ENCODE measurements around the gene OR10D3.
"Not testable (repeated sequence)": the region's sequence is repeated elsewhere in the genome, so short reads cannot be mapped to it uniquely, and the experiment has no call there.

The OR10D3 gene, protein sequence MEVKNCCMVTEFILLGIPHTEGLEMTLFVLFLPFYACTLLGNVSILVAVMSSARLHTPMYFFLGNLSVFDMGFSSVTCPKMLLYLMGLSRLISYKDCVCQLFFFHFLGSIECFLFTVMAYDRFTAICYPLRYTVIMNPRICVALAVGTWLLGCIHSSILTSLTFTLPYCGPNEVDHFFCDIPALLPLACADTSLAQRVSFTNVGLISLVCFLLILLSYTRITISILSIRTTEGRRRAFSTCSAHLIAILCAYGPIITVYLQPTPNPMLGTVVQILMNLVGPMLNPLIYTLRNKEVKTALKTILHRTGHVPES

DNA sequence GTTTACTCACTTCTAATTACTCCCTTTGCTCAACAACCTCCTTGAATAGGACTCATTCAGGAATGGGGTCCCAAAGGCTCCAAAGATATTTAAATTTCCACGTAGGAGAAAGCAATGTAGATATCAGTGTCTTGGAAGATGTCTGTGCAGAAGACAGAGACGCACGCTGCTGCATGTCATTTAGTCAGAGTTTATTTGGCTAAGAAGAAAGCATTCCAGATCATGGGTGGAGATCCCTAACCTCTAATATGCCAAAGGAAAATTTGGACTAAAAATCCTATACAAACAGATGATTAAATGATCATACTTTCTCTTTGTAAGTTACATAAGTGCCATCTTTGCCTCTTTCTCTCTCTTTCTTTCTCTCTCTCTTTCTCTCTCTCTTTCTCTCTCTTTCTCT lies at the start of gene OR10D3:
OR10D3 (plus strand) TSS at position 278 of the 400 bp plus-strand sequence. CDS start 1,925 bp downstream, outside the sequence.
- no peak for DNase-seq (ENCODE audit: low read depth in 2 of 2)

DNA sequence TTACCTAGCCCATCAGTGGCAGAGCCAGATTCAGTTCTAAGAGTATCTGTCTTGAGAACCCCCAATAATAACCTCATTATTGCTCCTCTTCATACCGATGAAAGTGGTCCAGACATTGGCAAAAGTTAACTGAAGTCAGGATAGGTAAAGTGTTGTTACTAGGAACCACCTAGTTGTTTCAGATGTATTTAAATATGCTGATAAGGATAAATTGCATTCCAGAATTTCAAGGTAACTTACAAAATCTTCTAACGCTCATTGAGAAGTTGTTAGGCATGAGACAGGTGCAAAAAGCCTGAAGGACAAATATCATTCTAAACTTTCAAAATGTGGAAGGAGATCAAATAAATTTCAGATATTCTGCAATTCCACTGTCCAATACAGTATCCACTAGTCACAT lies 40.1 kb upstream of the OR10D3 start:
- no peak for DNase-seq (ENCODE audit: low read depth in 2 of 2)

DNA sequence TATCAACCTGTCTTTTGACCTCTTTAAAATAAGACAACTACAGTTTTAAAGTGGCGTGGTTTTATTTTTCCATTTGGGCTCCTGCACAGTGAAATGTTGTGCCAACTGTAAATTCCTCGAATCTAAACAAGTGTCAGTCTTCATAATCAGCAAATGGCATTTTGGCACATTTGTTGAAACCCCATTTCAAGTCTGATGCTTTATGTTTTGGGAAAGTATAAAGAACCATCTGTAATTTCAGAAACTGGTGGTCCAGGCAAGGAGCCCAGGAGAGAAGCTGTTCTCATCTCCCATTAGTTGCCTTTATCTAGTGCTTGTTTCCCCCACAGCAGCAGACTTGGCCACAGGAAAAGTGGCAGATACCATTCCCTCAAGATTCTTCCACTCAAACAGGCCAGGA lies 35.2 kb upstream of the OR10D3 start:
- DNase-seq (ENCODE audit: low read depth in 2 of 2), result no peak

DNA sequence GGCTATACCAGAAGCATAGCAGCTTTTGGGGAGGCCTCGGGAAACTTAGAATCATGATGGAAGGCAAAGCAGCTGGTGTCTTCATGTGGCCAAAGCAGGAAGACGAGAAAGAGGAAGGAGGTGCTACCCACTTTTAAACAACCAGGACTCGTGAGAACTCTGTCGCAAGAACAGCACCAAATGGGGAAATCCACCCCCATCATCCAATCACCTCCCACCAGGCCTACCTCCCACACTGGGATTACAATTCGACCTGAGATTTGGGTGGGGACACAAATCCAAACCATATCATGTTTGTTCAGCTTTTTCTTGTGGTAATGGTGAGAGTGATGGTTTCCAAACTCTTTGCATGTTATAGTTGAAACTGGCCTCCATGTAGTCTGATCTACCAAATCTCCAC lies 32.5 kb upstream of the OR10D3 start:
- DNase-seq (ENCODE audit: low read depth in 2 of 2), result no peak

DNA sequence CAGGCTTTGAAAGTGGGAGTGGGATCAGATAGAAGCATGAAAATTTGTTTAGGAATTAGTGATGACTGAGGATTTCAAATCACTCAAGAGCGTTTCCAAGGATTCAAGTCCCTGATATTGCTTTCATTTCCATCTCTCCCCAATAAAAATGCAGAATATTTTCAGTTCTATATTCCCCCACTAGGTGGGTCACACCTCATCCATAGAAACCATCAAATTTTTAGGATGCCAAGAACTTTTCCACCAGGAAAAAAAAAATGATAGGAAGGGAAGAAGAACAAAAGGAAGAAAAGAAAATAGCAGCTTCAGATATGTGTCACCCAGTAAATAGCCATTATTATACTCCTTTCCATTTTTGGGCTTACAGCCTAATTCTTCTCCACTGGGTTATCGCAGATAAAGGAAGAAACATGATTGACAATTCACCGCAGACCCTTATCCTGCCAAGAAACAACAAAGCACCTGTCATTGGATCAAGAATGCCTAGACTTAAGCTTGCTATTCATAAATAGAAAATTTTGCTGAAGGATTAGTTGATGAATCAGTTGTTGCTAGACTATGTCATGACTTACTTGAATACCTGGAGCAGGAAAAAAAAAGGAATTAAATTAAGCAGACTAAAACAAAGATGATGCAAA lies 30.3 kb upstream of the OR10D3 start:
- DNase-seq (ENCODE audit: low read depth in 2 of 2), result no peak

DNA sequence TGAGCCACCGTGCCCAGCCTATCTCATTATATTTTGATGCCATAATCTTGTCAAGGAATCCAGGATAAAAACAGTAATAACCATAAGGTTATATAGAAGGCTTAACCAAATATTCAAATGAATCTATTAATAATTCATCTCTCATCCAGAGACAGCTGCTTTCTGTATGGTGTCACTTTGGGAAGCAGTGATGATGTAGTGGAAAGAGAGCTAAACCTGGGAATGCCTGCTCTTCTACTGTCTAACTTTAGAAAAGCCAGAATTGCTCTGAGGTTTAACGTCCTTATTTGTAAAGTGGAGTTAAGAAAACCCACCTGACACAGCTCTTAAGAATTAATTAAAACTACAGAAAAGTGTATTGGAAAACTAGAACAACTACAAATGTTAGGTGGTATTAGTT lies 29.3 kb upstream of the OR10D3 start:
- DNase-seq (ENCODE audit: low read depth in 2 of 2), result no peak

DNA sequence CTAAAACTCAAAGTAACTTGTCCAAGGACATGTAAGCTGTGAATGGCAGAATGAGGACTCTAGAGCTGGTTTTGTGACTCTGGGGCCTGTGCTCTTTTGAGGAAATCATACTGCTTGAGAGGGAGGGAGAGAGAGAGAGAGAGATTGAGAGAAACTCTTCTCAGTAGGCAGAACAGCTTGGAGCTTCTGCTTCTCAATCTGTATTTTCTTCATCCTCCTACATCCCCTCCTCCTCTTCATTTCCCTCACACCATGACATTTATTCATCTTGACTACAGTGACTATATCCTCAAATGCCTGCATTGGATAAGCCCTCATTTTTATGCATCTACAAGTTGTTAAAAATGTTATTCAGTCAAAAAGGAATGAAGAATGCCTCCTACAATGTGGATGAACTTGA lies 23.7 kb upstream of the OR10D3 start:
- DNase-seq (ENCODE audit: low read depth in 2 of 2), result no peak

DNA sequence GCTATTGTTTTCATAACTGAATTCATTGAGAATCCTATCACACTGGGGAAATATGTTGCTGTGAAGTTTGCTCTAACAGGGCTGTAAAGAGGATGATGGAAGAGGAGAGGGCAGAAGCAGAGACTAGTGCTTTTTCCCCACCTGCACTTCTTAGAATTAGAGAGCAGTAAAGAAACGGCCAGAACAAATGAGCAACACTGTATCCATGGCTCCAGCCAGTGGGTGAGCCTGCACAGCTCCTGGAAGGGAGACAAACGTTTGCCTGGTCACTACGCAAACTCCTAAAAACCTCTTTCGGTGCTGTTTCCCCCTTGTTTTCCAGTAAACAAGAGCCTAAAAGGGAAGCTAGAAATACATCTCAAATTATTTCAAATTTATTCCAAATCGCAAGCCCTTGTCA lies 22.2 kb upstream of the OR10D3 start:
- no peak for DNase-seq (ENCODE audit: low read depth in 2 of 2)

DNA sequence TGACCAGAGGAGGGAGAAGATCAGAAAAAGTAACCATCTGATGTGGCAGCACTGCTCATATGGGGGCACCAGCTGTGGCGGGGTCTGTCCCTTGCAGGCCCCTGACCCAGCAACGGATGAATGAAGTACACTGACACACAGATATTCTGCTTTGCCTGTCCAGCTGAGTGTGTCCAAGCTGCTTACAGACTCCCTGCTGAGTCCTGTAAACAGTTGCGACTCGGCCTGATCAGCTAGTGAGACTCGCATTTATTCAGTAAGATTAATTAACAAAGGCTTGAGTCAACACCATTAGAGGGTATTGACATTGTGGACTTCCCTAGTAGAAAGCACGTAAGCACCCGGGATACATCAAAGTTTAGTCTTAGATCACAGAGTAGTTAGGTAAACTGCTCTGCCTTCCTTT lies 15.3 kb upstream of the OR10D3 start:
- no peak for DNase-seq (ENCODE audit: low read depth in 2 of 2)

DNA sequence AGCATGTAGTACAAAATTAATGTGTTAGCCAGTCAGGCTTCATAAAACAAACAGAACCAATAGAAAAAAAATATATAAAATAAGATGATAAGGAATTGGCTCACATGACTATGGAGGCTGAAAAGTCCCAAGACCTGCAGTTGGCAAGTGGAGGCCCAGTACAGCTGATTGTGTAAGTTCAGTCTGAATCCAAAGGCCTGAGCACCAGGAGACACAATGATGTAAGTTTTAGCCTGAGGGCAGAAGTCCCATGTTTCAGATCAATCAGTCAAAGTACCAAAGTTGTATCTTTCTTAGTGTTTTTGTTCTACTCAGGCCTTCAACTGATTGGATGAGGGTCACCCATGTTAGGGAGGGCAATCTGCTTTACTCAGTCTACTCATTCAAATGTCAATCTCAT lies 14.3 kb upstream of the OR10D3 start:
- no peak for DNase-seq (ENCODE audit: low read depth in 2 of 2)

DNA sequence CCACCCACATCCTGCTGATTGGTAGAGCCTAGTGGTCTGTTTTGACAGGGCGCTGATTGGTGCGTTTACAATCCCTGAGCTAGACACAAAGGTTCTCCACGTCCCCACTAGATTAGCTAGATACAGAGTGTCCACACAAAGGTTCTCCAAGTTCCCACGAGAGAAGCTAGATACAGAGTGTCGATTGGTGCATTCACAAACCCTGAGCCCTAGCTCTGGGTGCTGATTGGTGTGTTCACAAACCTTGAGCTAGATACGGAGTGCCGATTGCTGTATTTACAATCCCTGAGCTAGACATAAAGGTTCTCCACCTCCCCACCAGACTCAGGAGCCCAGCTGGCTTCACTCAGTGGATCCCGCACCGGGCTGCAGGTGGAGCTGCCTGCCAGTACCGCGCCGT lies 12.8 kb upstream of the OR10D3 start:
- DNase-seq (ENCODE audit: low read depth in 2 of 2), result not testable (repeated sequence)

DNA sequence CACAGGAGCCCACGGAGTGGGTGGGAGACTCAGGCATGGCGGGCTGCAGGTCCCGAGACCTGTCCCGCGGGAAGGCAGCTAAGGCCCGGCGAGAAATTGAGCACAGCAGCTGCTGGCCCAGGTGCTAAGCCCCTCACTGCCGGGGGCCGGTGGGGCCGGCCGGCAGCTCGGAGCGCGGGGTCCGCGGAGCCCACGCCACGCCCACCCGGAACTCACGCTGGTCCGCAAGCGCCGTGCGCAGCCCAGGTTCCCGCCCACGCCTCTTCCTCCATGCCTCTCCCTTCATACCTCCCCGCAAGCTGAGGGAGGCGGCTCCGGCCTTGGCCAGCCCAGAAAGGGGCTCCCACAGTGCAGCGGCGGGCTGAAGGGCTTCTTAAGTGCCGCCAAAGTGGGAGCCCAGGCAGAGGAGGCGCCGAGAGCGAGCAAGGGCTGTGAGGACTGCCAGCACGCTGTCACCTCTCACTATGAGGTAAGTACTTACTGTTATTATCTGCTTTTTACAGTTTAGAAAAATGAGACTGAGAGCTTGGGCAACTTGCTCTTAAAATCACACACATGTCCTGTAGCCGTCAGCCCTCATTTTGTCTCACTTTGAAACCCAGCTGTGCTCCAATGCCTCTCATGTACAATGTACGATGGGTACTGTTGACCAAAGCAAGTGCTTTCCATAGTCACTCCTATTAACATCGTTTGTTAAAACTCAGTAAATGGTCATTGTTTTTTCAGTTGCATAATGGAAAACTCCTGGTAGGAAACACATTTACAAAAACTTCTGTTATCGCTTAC lies 12.2 kb upstream of the OR10D3 start:
- no peak for DNase-seq (ENCODE audit: low read depth in 2 of 2)

DNA sequence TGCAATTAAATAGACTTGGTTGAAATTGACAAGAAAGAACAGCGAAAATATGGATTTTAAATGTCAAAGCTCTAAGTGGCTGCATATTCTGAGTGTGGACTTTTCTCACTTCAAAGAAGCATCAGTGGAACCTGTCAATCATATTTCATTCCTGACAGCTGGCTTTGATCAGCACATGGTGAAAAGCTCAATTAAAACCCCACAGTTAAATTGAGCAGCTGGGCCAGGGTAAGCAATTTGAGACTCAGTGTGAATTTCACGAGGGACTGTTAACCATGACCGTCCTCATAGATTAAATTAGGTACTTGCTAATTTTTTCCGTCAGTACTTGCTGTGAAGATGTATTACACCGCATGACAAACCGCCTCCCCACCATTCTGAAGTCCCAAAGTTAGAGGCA lies 11.0 kb upstream of the OR10D3 start:
- no peak for DNase-seq (ENCODE audit: low read depth in 2 of 2)

DNA sequence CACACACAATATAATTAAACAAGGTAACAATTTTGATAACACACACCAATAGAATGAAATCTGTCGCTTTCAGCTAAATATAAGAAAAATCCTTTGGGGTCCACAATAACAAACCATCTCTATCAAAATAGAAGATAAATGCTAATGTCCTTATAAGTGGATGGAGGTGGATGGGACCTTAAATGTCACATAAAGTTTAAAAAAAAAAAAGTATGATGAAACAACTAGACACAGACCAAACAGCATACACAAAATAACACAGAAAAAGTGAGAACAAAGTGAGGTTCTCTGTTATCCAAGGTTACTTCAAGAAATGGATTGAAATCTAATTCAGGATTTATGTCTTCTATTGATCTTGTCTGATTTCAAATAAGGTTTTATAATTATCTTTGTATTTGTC lies 10.5 kb upstream of the OR10D3 start:
- DNase-seq (ENCODE audit: low read depth in 2 of 2), result no peak

DNA sequence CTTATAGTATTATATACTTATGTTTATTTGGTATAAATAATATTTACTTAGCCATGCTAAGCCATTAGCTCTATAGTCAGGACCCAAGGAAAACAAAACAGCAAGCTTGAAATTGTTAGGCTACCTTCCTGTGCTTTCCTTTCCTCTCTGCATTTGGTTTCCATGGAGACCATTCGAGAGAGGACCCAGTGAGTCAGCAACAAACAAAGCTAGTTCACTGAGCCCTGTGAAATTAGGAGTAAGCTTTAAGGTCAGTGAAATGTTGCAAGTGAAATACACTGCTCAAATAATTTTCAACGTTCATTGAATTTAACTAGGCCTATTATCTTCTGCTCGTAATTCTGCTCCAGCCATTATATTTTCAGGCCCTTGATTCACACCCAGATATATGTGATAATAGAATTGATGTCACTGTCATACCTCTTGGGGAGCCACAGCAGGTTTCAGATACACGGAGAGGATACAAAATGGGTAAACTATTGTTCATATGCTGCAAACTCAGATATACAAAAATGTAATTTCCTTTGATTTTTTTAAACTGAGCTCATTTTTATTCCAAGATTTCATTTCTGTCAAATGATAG lies 9.1 kb upstream of the OR10D3 start:
- no peak for DNase-seq (ENCODE audit: low read depth in 2 of 2)

DNA sequence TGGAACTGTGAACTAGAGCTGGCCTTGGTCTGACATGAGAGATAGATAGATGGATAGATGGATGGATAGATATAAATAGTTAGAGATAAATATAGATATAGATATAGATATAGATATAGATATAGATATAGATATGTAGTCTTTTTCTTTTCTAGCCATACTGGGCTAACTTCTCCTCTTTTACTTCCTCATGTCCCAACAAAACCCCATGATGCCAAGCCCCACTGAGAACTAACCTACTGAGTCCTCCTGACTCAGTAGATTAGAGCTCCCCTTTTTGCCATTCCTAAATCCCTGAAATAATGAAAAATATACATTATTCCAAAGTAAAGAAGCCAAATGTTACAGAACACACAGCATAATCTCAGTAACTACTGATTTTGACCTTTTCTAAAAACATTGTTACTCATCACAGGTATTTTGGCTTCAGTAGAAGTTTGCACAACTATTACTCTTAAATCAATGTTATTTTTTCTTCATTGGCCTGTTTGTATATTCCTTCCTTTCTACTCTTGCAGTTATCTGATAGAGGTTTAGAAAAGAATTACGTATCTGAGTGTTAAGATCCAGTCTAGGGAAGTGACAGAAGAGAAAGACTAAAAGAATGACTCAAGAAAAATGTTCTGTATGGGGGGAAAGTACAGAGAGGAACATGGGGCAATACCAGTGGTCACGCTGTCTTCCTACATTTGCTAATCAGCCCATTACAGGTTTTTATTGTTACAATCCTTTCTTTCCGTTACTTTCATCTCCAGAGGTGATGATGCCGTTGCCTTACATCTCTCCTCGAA lies 6.0 kb upstream of the OR10D3 start:
- no peak for DNase-seq (ENCODE audit: low read depth in 2 of 2)

DNA sequence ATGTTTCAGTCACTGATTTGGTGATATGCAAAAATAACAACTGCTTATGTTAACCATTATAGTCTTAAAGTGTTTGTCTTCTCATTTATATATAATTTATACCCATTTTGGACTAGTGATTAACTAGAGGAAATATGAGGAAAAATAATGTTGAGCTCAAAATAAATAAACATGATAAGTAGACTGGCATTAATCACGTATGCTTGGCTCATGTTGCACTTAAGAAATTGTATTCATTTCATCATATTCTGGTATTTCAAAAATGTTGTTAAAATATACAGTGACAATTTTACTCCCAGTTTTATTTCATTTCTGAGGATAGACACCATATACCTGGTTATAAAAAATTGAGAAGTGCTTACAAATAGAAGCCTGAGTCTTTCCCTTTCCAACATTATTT lies 3.8 kb upstream of the OR10D3 start:
- no peak for DNase-seq (ENCODE audit: low read depth in 2 of 2)

DNA sequence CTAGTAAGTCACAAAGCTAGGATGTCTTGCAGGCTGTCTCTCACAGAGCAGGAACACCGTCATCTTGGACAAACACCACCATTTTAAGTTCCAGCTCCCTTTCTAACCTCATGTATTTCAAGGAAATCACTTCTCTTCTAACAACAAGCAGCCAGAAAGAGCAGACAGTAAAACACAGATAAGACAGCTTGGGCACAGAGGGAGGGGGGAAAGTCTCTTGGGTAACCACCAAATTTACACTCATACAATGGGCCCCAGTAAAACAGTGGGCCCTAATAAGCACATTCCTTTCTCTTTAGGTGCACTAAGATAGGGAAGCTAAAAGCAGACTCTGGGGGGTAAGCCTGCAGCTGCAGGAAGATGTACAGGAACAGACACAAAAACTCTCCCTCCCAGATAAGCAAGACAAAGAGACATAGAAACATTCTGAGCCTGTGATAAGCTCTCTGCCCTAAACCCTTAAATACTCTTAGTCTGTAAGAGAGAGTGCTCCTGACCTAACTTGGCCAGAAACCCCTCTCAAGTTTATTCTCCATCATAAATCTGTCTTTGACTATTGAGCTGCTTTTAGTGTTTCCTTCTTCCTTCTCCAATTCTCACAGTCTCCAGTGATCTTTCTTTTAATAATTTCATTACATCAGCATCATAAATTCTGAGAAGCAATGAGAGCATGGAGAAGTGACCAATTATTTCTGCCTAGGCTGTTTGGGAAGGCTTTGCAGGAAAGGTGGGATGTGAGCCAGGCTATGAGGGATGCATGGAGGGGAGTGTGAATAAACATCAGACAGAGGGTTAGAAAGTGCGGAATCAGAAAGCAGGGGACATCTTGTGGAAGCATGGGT lies 7.4 kb downstream of the OR10D3 start:
- DNase-seq (ENCODE audit: low read depth in 2 of 2), result no peak

DNA sequence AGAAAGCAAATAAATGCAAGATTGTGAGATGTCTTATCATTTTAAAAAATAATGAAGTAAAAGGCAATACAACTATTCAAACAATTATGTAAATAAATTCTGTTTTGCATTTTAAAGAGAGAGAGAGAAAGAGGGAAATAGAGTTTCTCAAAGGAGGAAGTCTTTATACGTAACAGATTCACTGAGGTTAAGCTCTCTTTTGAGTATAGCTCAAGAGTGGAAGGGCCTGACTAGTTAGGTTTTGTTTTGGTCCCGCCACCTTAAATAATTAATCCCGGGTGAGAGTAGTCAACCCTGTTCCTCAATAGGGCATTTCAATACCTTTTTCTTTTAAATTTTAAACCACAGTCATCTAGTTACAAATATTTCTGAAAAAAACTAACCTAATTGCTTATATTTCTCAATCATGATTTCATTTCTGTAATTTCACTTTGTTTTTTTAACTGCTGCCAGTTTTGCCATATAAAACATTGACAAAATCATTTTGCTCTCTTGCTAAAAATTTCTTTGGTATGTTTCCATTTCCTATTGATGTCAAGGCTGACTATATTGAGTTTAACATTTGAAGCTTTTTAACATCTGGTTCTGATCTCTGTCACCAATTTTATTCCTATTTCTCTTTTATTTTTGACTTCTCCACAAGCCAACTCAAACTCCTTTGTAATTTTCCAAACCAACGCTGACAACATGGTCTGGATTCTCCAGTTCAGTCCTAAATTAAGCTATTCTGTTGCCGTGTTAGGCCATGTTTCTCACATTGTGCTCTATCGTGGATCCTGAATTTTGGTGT lies 10.3 kb downstream of the OR10D3 start:
- no peak for DNase-seq (ENCODE audit: low read depth in 2 of 2)
